Measurements from ENCODE around the gene PRR22. TPM values are rescaled to one million over a fixed set of nuclear protein-coding genes. Genes with fewer than 3 reads are reported as not detected.

Gene PRR22
- total RNA-seq, 1 experiment from 2014 or later: 8.1 TPM

DNA sequence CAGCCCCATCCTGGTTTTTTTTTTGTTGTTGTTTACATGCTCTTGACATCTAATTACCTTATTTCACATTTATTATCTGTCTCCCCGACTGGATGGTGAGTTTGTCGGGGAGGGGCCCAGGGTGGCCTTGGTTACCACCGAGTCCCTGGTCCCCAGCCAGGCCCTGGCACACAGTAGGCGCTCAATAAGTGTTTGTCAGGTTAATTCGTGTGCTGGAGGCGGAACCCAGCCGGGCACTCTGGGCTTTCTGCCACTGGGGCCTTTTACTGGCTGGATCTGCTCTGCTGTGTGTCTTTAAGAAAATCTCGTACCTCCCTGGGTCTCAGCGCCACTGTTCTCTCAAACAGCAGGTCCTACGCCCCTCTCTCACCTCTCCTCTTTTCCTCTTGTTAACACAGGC, 24.9 kb upstream of the PRR22 start:
- Histone ChIP-seq H3K23ac (ENCODE audit: insufficient read length, low read depth, low read length) (no peak overlapping the region), H4K8ac (replicated peaks; ENCODE audit: insufficient read length, low read depth, low read length) (no peak overlapping the region), H2AFZ (ENCODE audit: low read length) (no peak overlapping the region), H3K4me2 (ENCODE audit: insufficient read depth, insufficient read length, low read length) (no peak overlapping the region), H2BK20ac (ENCODE audit: low read depth, low read length, poor library complexity, severe bottlenecking) (no peak overlapping the region), H2BK15ac (ENCODE audit: low read depth, low read length) (no peak overlapping the region), H3K23me2 (ENCODE audit: insufficient read length, low read depth, low read length, poor library complexity, severe bottlenecking) (peaks cover 2% of the 10 kb centered on the region), H3T11ph (ENCODE audit: low read length) (no peak overlapping the region), H3K18ac (ENCODE audit: insufficient read length, low read depth, low read length) (no peak overlapping the region), H3K79me2 (ENCODE audit: insufficient read depth, low read length) (no peaks in the 10 kb centered on the region), H3K9me3 (ENCODE audit: control insufficient read depth, low read depth, low read length) (no peaks in the 10 kb centered on the region), H2BK120ac (ENCODE audit: low read depth, low read length, poor library complexity, severe bottlenecking) (no peak overlapping the region), H3K14ac (ENCODE audit: insufficient read depth, low read length) (no peak overlapping the region), H3K4ac (ENCODE audit: low read depth, low read length) (no peak overlapping the region), H2BK5ac (ENCODE audit: insufficient read length, low read length) (no peak overlapping the region), H3K9ac (ENCODE audit: extremely low read depth, insufficient read length, low read length) (no peak overlapping the region), H3K27me3 (ENCODE audit: insufficient read depth, low read length) (no peaks in the 10 kb centered on the region; the same call in 1 of the 2 replicates), H4K91ac (ENCODE audit: insufficient read length, low read depth, low read length) (no peak overlapping the region), H3K56ac (ENCODE audit: insufficient read length, low read depth, low read length) (no peak overlapping the region), H3K27ac (ENCODE audit: insufficient read length, low read depth, low read length) (no peak overlapping the region), H4K20me1 (ENCODE audit: control insufficient read depth, insufficient read depth, insufficient read length) (no peaks in the 10 kb centered on the region), H3K4me1 (ENCODE audit: insufficient read depth, low read length) (no peaks in the 10 kb centered on the region), H2AK5ac (ENCODE audit: insufficient read length, low read length) (no peak overlapping the region), H4K5ac (ENCODE audit: insufficient read length, low read depth, low read length) (no peak overlapping the region), H2BK12ac (ENCODE audit: insufficient read length, low read depth, low read length) (no peak overlapping the region), H3K79me1 (ENCODE audit: insufficient read depth, low read depth, low read length, poor library complexity, severe bottlenecking) (no peaks in the 10 kb centered on the region)
- H3K4me1 Mint-ChIP-seq: peaks cover 10 to 14% of the 10 kb centered on the region in 2 experiments
- H3K36me3 Mint-ChIP-seq (ENCODE audit: insufficient read depth in 1 of 3, low read depth in 3 of 3): no peaks in the 10 kb centered on the region
- H3K27ac Mint-ChIP-seq: no peak overlapping the region
- TF ChIP-seq, protein P1, sequence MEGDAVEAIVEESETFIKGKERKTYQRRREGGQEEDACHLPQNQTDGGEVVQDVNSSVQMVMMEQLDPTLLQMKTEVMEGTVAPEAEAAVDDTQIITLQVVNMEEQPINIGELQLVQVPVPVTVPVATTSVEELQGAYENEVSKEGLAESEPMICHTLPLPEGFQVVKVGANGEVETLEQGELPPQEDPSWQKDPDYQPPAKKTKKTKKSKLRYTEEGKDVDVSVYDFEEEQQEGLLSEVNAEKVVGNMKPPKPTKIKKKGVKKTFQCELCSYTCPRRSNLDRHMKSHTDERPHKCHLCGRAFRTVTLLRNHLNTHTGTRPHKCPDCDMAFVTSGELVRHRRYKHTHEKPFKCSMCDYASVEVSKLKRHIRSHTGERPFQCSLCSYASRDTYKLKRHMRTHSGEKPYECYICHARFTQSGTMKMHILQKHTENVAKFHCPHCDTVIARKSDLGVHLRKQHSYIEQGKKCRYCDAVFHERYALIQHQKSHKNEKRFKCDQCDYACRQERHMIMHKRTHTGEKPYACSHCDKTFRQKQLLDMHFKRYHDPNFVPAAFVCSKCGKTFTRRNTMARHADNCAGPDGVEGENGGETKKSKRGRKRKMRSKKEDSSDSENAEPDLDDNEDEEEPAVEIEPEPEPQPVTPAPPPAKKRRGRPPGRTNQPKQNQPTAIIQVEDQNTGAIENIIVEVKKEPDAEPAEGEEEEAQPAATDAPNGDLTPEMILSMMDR (conservative IDR thresholded peaks at IDR 0.05): no peak
- DNase-seq: no peak
- WGBS (ENCODE audit: extremely low coverage, insufficient read length, low lambda C conversion rate): no CpG with 5 or more reads among the region's 10 CpGs
- H3K9me3 Mint-ChIP-seq: no peaks in the 10 kb centered on the region
- H3K27me3 Mint-ChIP-seq (ENCODE audit: low read depth): peaks cover 17% of the 10 kb centered on the region
- H3K4me3 Mint-ChIP-seq: no peak overlapping the region

Measured in H9 (cell line).